Ureter (tissue), 1 donor: ENCODE results near the gene NDC1. TPM values are rescaled to one million over a fixed set of nuclear protein-coding genes. Genes with fewer than 3 reads are reported as not detected.

Experiments
- total RNA-seq: library from RNA; stranded (reverse); gene quantifications from one replicate; pipeline ENCODE4 v1.2.4, GENCODE V29; 2023
- donor health status: DM: yes; HTN: yes; CAD: no.

The NDC1 gene
- total RNA-seq, 1 donor from 2014 or later = 15.5 TPM

Other genes starting within 250 kb of the NDC1 start
- 2.7 TPM for gene GLIS1, start 99.1 kb downstream of the NDC1 start, total RNA-seq
- 30.1 TPM for gene YIPF1, start 51.5 kb upstream of the NDC1 start, total RNA-seq
- gene DIO1, start 55.9 kb upstream of the NDC1 start, total RNA-seq = not detected
- gene IFT25, start 107.4 kb upstream of the NDC1 start, total RNA-seq = 37.3 TPM
- gene LRRC42, start 108.1 kb upstream of the NDC1 start, total RNA-seq = 24.8 TPM
- gene LDLRAD1, start 179.9 kb upstream of the NDC1 start, total RNA-seq = not detected
- gene TMEM59, start 214.9 kb upstream of the NDC1 start, total RNA-seq = 366 TPM
- 6.7 TPM for gene TCEANC2, start 215.3 kb upstream of the NDC1 start, total RNA-seq